CD8-positive, alpha-beta memory T cell (primary cell): ENCODE data around the gene CREB5. TPM values are rescaled to one million over a fixed set of nuclear protein-coding genes. Genes with fewer than 3 reads are reported as not detected.

Source experiments
- CTCF ChIA-PET: fragments of 350-600 bp; sonication (Branson Sonifier 250); formaldehyde crosslinking; loops from one replicate; lab custom pipeline; 2021; ENCODE audit warnings: antibody characterized with exemption; lab: Charles Lee
- POLR2A ChIA-PET: fragments of 350-600 bp; sonication (Branson Sonifier 250); formaldehyde crosslinking; loops from one replicate; lab custom pipeline; 2021; ENCODE audit warnings: antibody characterized with exemption; lab: Charles Lee
- DNase-seq, 5 donors: peaks; one replicate each; pipeline versions ENCODE4 v3.0.0 to v3.0.0-alpha.2; 2020 to 2022; ENCODE audit warnings: mixed read lengths in 1 of 5
- H3K27ac ChIP-seq: one replicate; pipeline ENCODE4 v1.7.0; 2013; ENCODE audit warnings: low read depth, mild to moderate bottlenecking, low read length, moderate library complexity
- H3K27me3 ChIP-seq: 2 replicates; pipeline ENCODE4 v1.7.0; 2013; ENCODE audit warnings: low read length, mild to moderate bottlenecking; ENCODE audit not compliant: insufficient read depth, poor library complexity, severe bottlenecking
- H3K36me3 ChIP-seq: 2 replicates; pipeline ENCODE4 v1.7.0; 2013; ENCODE audit warnings: mild to moderate bottlenecking, low read length, moderate library complexity; ENCODE audit not compliant: insufficient read depth
- H3K4me1 ChIP-seq: 2 replicates; pipeline ENCODE4 v1.7.0; 2013; ENCODE audit warnings: mild to moderate bottlenecking, low read length, moderate library complexity; ENCODE audit not compliant: insufficient read depth
- H3K4me3 ChIP-seq: 2 replicates; pipeline ENCODE4 v1.7.0; 2013; ENCODE audit warnings: mild to moderate bottlenecking, low read length
- H3K9me3 ChIP-seq: 2 replicates; pipeline ENCODE4 v1.7.0; 2013; ENCODE audit warnings: mild to moderate bottlenecking, low read length
- H3K27ac Mint-ChIP-seq, 8 donors: one replicate each; pipeline ENCODE4 v1.8.0; 2020 to 2021; ENCODE audit warnings: mixed read lengths in 8 of 8, mild to moderate bottlenecking in 6 of 8, inconsistent platforms in 3 of 8, moderate library complexity in 3 of 8
- H3K27me3 Mint-ChIP-seq, 2 donors: one replicate each; pipeline ENCODE4 v1.8.0; 2020 to 2021; ENCODE audit warnings: mixed read lengths in 2 of 2, mild to moderate bottlenecking in 1 of 2, moderate library complexity in 1 of 2
- H3K36me3 Mint-ChIP-seq, 3 donors: one replicate each; pipeline ENCODE4 v1.8.0; 2020 to 2021; ENCODE audit warnings: mixed read lengths in 3 of 3, inconsistent platforms in 1 of 3, mild to moderate bottlenecking in 1 of 3
- H3K4me1 Mint-ChIP-seq, 3 donors: one replicate each; pipeline ENCODE4 v1.8.0; 2020 to 2021; ENCODE audit warnings: mixed read lengths in 3 of 3, inconsistent platforms in 1 of 3, mild to moderate bottlenecking in 1 of 3
- H3K4me3 Mint-ChIP-seq, 7 donors: one replicate each; pipeline ENCODE4 v1.8.0; 2020 to 2021; ENCODE audit warnings: mixed read lengths in 7 of 7, mild to moderate bottlenecking in 6 of 7, moderate library complexity in 4 of 7, inconsistent platforms in 2 of 7
- H3K9me3 Mint-ChIP-seq, 5 donors: one replicate each; pipeline ENCODE4 v1.8.0; 2020 to 2022; ENCODE audit warnings: mixed read lengths in 5 of 5, mild to moderate bottlenecking in 3 of 5, moderate library complexity in 2 of 5, inconsistent platforms in 1 of 5
- polyA plus RNA-seq: library from polyadenylated mRNA; unstranded; fragments of 300-500 nt; fragmentation: Illumina TruSeq; gene quantifications from one replicate; pipeline ENCODE4 v1.2.3, GENCODE V29; 2021
- total RNA-seq, 2 experiments: library from RNA; stranded (reverse); gene quantifications; one replicate each; pipeline ENCODE4 v1.2.3, GENCODE V29; 2021

CREB5 gene
- total and polyA plus RNA-seq, 3 experiments from 2014 or later: not detected

DNA sequence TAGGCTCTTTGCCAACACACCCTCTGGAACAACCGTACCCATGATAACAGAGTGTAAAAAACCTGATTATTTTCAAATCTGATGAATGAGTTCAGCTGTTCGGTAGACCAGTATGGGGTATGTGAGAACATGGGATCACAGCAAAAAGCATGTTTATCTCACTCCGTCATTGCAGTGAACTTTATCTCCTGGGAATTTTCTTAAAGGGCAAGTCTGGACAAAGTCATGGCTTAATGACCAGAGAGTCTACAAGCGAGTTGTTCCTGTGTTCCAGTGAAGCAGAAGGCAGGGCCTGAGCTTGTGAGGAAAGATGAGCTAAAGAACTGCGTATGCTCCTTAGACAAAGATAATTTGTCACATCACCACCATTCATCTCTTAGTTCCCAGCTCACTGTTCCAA is 326.1 kb downstream of the CREB5 start:
- ChIA-PET POLR2A (no interaction called here), CTCF (interaction anchor here (0.7 kb wide), 1 partner anchor 9 kb away, joined by 4 read pairs; no protein-coding TSS in a partner anchor)
- no peaks in the 10 kb centered on the region for H3K4me1 Mint-ChIP-seq
- H3K27me3 Mint-ChIP-seq: no peaks in the 10 kb centered on the region
- H3K36me3 Mint-ChIP-seq: no peaks in the 10 kb centered on the region
- no peak for DNase-seq
- H3K9me3 Mint-ChIP-seq: peaks cover 0 to 1% (median 0%) of the 10 kb centered on the region in 5 donors
- Histone ChIP-seq H3K4me1 (no peaks in the 10 kb centered on the region), H3K4me3 (no peak overlapping the region), H3K27me3 (no peaks in the 10 kb centered on the region), H3K36me3 (no peaks in the 10 kb centered on the region), H3K9me3 (no peaks in the 10 kb centered on the region), H3K27ac (no peak overlapping the region)
- no peak overlapping the region for H3K4me3 Mint-ChIP-seq
- no peak overlapping the region for H3K27ac Mint-ChIP-seq

DNA sequence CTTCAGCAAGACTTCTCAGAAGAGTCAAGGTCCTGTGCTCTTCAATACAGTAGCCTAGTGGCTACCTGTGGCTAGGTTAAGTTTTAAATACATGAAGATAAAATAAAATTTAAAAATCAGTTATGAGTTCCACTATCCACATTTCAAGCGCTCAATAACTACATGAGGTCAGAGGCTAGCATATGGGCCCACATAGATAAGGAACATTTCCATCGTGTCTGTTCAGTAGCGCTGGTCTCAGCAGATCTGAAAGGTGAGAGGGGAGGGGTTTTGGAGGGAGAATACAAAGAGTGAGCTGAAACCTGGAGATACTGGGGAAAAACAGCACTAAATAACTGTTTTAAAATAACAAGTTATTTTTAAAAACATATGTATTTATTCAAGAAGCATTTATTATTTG is 326.8 kb downstream of the CREB5 start:
- Histone ChIP-seq H3K27me3 (no peaks in the 10 kb centered on the region), H3K36me3 (no peaks in the 10 kb centered on the region), H3K27ac (no peak overlapping the region), H3K4me3 (no peak overlapping the region), H3K9me3 (no peaks in the 10 kb centered on the region), H3K4me1 (no peaks in the 10 kb centered on the region)
- H3K36me3 Mint-ChIP-seq: no peaks in the 10 kb centered on the region
- peaks cover 0 to 1% (median 0%) of the 10 kb centered on the region in 5 donors for H3K9me3 Mint-ChIP-seq
- CTCF ChIA-PET: no interaction called here
- DNase-seq: no peak
- H3K27me3 Mint-ChIP-seq: no peaks in the 10 kb centered on the region
- no peak overlapping the region for H3K4me3 Mint-ChIP-seq
- POLR2A ChIA-PET: no interaction called here
- H3K4me1 Mint-ChIP-seq: no peaks in the 10 kb centered on the region
- no peak overlapping the region for H3K27ac Mint-ChIP-seq

DNA sequence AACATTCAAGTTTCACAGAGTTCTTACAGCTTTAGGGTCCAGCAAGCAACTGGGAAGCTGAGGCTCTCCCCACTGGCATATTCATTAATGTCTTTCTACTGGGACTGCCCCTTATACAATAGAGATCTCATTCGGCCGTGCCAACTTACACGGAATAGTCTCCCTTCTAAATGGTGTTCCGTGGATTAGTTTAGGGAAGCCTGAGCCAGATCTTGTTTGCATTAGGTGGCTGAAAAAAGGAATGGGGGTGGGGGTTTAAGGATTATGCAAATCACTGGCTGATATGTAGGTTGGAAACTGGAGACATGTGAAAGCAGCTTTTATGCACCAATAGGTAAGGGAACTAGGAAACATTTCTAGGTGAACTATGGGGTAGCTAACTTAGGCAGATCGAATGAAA is 327.5 kb downstream of the CREB5 start:
- Mint-ChIP-seq H3K36me3 (no peaks in the 10 kb centered on the region), H3K4me1 (no peaks in the 10 kb centered on the region), H3K27ac (no peak overlapping the region), H3K27me3 (no peaks in the 10 kb centered on the region), H3K4me3 (no peak overlapping the region), H3K9me3 (peaks cover 0 to 1% (median 0%) of the 10 kb centered on the region in 5 donors)
- Histone ChIP-seq H3K27me3 (no peaks in the 10 kb centered on the region), H3K9me3 (no peaks in the 10 kb centered on the region), H3K4me1 (no peaks in the 10 kb centered on the region), H3K36me3 (no peaks in the 10 kb centered on the region), H3K4me3 (no peak overlapping the region), H3K27ac (no peak overlapping the region)
- POLR2A ChIA-PET: no interaction called here
- CTCF ChIA-PET: no interaction called here
- DNase-seq: no peak

DNA sequence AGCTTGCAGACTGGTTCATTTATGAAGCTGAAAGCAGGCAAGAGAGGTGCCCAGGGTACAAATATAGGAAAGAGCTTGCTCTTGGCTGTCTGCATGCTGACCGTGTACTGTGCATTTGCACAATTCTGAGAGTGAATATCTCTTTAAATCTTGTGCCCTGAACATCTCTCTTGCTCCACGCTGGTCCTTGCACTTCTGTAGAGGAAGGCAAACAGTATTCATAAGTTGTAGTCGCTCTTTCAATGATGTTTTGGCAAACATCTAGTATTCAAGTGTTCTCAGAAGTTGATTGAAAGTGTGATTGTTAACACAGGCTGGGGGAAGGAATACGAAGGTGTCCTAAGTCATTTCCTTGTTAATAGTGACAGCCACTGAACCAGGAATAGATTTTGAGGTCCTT is 332.6 kb downstream of the CREB5 start:
- Mint-ChIP-seq H3K4me1 (no peaks in the 10 kb centered on the region), H3K27ac (no peak overlapping the region), H3K27me3 (peaks cover 0 to 3% of the 10 kb centered on the region in 2 donors), H3K9me3 (peaks cover 0 to 1% (median 0%) of the 10 kb centered on the region in 5 donors), H3K4me3 (no peak overlapping the region), H3K36me3 (no peaks in the 10 kb centered on the region)
- Histone ChIP-seq H3K27ac (no peak overlapping the region), H3K36me3 (no peaks in the 10 kb centered on the region), H3K9me3 (no peaks in the 10 kb centered on the region), H3K27me3 (no peaks in the 10 kb centered on the region), H3K4me1 (no peaks in the 10 kb centered on the region), H3K4me3 (no peak overlapping the region)
- POLR2A ChIA-PET: no interaction called here
- no peak for DNase-seq
- CTCF ChIA-PET: no interaction called here

DNA sequence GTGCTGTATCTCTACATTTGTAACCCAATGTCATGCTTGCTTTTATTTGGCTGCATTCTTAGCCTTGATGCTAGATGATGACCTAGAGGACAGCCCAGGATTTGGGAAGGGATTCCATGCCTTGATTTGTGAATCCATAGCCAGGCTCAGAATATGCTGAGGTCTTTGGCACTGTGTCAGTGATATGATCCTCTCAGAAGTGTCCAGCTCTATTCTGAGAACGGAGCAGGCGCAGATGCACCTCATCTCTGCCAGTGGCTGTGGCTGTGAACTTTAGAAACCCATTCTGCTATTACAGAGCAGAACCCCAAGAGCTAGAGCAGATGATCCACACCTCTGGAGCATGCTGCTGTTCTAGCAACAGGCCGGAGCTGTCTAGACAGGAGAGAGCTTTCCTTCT is 333.0 kb downstream of the CREB5 start:
- Mint-ChIP-seq H3K27me3 (peaks cover 0 to 3% of the 10 kb centered on the region in 2 donors), H3K36me3 (no peaks in the 10 kb centered on the region), H3K4me1 (no peaks in the 10 kb centered on the region), H3K9me3 (peaks cover 0 to 1% (median 0%) of the 10 kb centered on the region in 5 donors), H3K4me3 (no peak overlapping the region), H3K27ac (no peak overlapping the region)
- DNase-seq: no peak
- CTCF ChIA-PET: no interaction called here
- no peak overlapping the region for H3K4me3 ChIP-seq
- POLR2A ChIA-PET: no interaction called here
- H3K9me3 ChIP-seq: no peaks in the 10 kb centered on the region
- no peaks in the 10 kb centered on the region for H3K27me3 ChIP-seq
- no peaks in the 10 kb centered on the region for H3K36me3 ChIP-seq
- H3K4me1 ChIP-seq: no peaks in the 10 kb centered on the region
- H3K27ac ChIP-seq: no peak overlapping the region

DNA sequence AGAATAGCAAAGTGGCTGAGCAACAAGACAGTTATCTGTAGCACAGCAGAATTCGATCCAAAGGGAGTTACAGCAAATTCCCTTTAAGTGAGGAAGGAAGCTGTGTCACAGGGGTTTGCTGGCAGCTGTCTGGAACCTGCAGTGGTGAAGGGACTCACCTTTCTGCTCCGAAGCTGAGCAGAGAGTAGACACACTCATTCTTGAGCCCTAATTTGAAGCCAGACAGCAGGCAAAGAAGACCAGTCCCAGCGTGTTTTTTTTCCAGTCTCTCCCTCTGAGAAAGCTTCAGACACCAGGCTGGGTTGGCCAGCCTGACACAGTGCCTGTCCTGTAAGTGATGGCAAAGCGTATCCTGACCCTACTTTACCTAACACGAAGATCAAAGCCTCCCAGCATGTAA is 335.1 kb downstream of the CREB5 start:
- Mint-ChIP-seq H3K27ac (no peak overlapping the region), H3K9me3 (peaks cover 0 to 1% (median 0%) of the 10 kb centered on the region in 5 donors), H3K27me3 (peaks cover 0 to 3% of the 10 kb centered on the region in 2 donors), H3K4me1 (no peaks in the 10 kb centered on the region), H3K36me3 (no peaks in the 10 kb centered on the region), H3K4me3 (no peak overlapping the region)
- no peaks in the 10 kb centered on the region for H3K36me3 ChIP-seq
- no peaks in the 10 kb centered on the region for H3K27me3 ChIP-seq
- POLR2A ChIA-PET: no interaction called here
- CTCF ChIA-PET: no interaction called here
- H3K27ac ChIP-seq: no peak overlapping the region
- H3K4me3 ChIP-seq: no peak overlapping the region
- no peaks in the 10 kb centered on the region for H3K9me3 ChIP-seq
- no peak for DNase-seq
- H3K4me1 ChIP-seq: no peaks in the 10 kb centered on the region

DNA sequence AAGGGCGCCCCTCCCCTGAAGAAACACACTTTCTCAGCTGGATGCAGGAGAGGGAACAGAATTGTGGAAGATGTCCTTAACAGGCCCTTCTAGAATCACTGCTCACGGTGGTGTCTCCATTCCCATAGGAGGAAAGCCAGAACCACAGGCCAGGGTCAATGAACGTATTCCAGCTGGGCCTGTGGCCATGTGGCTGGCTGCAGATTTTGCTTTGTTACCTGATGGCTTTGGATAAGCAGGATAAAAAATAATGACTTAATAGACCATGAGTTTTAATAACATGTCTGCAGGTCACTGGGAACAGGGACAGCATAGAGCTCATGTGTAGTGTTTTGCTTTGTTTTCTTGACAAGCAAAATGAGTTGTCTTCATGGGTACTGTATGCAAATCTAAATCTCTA is 335.5 kb downstream of the CREB5 start:
- Mint-ChIP-seq H3K27me3 (peaks cover 0 to 3% of the 10 kb centered on the region in 2 donors), H3K36me3 (no peaks in the 10 kb centered on the region), H3K9me3 (no peaks in the 10 kb centered on the region), H3K4me1 (no peaks in the 10 kb centered on the region), H3K4me3 (no peak overlapping the region), H3K27ac (no peak overlapping the region)
- Histone ChIP-seq H3K9me3 (no peaks in the 10 kb centered on the region), H3K27me3 (no peaks in the 10 kb centered on the region), H3K4me3 (no peak overlapping the region), H3K36me3 (no peaks in the 10 kb centered on the region), H3K4me1 (no peaks in the 10 kb centered on the region), H3K27ac (no peak overlapping the region)
- POLR2A ChIA-PET: no interaction called here
- CTCF ChIA-PET: no interaction called here
- DNase-seq: no peak

DNA sequence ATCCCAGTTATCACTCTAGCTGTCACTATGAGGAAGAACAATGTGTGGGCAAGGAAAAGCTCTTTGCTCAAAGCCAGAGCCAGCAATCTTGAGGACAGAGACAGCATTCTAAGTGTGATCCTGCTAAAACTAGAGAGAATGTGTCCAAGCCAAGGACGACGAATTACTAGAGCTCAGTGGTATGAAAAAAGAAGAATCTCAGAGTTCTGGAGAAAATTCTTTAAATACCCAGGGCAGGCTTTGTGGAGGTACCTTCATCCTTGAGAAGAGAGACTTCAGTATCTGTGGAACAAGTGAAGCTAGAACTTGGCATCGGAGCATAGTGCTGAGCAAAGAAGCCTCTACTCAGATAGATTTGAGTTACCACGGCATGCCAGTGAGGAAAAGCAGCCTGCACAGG is 336.0 kb downstream of the CREB5 start:
- Histone ChIP-seq H3K36me3 (no peaks in the 10 kb centered on the region), H3K27me3 (no peaks in the 10 kb centered on the region), H3K4me1 (no peaks in the 10 kb centered on the region), H3K27ac (no peak overlapping the region), H3K4me3 (no peak overlapping the region), H3K9me3 (no peaks in the 10 kb centered on the region)
- Mint-ChIP-seq H3K9me3 (no peaks in the 10 kb centered on the region), H3K27ac (no peak overlapping the region), H3K36me3 (no peaks in the 10 kb centered on the region), H3K4me1 (no peaks in the 10 kb centered on the region), H3K27me3 (peaks cover 0 to 3% of the 10 kb centered on the region in 2 donors), H3K4me3 (no peak overlapping the region)
- no peak for DNase-seq
- ChIA-PET CTCF (no interaction called here), POLR2A (no interaction called here)
